Left lung (tissue), 10 donors: Measurements from ENCODE around the gene CFAP77. TPM values are rescaled to one million over a fixed set of nuclear protein-coding genes. Genes with fewer than 3 reads are reported as not detected.

Experiments
- ATAC-seq: fragments of 200-7000 bp; cut with Tn5 transposase; one replicate; pipeline ENCODE4 v1.9.1; 2020; ENCODE audit warnings: moderate library complexity
- DNase-seq, 4 donors: peaks; one replicate each; pipeline ENCODE4 v3.0.0-alpha.2; 2013 to 2020
- H3K27ac ChIP-seq, 2 donors: fragments of 200-600 bp; sonication (generic) in 1 of 2; one replicate each; pipeline versions ENCODE4 v1.5.0 to v1.8.0; 2020 to 2021
- H3K27me3 ChIP-seq, 2 donors: fragments of 200-600 bp; sonication (generic) in 1 of 2; one replicate each; pipeline versions ENCODE4 v1.5.0 to v1.8.0; 2020 to 2021
- H3K36me3 ChIP-seq, 2 donors: fragments of 200-600 bp; sonication (generic) in 1 of 2; one replicate each; pipeline versions ENCODE4 v1.5.0 to v1.8.0; 2020 to 2021
- H3K4me1 ChIP-seq, 2 donors: fragments of 200-600 bp; one replicate each; pipeline ENCODE4 v1.8.0; 2021
- H3K4me3 ChIP-seq, 2 donors: fragments of 200-600 bp; sonication (generic) in 1 of 2; one replicate each; pipeline versions ENCODE4 v1.5.0 to v1.8.0; 2020 to 2021; ENCODE audit warnings: mild to moderate bottlenecking in 1 of 2
- H3K9me3 ChIP-seq, 2 donors: fragments of 200-600 bp; sonication (generic) in 1 of 2; one replicate each; pipeline versions ENCODE4 v1.5.0 to v1.8.0; 2020 to 2021
- intact Hi-C, 2 donors: fragments of 100-400 bp; cut with DNase I; formaldehyde crosslinking; loops; one replicate each; pipeline versions ENCODE4 v1.11.2 to v1.14.2; 2022
- polyA plus RNA-seq, 6 donors: library from polyadenylated mRNA; unstranded; fragments of 120-200 nt; gene quantifications; one replicate each; pipeline ENCODE4 v1.2.1, GENCODE V29; 2013; ENCODE audit not compliant: insufficient read length in 6 of 6
- total RNA-seq, 2 donors: library from RNA; stranded (reverse); fragmentation: NEBNext Ultra II Directional; extraction: Animal tissue kit (Norgen Biotek cat#: 25700); gene quantifications; one replicate each; pipeline ENCODE4 v1.2.1, GENCODE V29; 2021
- TF ChIP-seq, protein P1 (sequence below), 2 donors: fragments of 200-600 bp; sonication (generic) in 1 of 2; IDR thresholded peaks; one replicate each; pipeline versions ENCODE4 v1.5.0 to v1.8.0; 2021; ENCODE audit warnings: antibody characterized with exemption in 2 of 2
- donor health status: DM: no; HTN: yes; CAD: no.
- donor health status: DM: no; HTN: no; CAD: no.

CFAP77 gene
- total and polyA plus RNA-seq, 8 donors: 0.50 to 3.7 (median 2.4) TPM; not detected in 1

DNA sequence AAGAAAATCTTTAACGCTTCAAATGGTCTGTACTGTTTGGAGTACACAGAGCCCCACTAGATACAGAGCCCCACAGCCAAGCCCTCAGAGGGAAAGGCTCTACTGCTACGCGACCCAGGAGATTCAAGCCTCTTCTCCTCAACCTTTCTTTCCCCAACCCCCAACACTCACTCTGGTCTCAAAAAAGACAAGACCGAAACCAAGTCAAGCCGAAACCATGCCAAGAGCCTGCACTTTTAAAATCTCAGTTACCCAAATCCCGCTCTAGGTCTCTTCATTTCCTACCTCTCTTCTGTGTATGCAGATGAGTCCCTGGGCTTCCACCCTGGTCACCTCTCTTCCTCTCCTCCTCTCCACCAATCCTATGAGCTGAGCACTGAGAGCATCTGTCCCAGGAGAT, 204.3 kb downstream of the CFAP77 start:
- TF ChIP-seq, protein P1, sequence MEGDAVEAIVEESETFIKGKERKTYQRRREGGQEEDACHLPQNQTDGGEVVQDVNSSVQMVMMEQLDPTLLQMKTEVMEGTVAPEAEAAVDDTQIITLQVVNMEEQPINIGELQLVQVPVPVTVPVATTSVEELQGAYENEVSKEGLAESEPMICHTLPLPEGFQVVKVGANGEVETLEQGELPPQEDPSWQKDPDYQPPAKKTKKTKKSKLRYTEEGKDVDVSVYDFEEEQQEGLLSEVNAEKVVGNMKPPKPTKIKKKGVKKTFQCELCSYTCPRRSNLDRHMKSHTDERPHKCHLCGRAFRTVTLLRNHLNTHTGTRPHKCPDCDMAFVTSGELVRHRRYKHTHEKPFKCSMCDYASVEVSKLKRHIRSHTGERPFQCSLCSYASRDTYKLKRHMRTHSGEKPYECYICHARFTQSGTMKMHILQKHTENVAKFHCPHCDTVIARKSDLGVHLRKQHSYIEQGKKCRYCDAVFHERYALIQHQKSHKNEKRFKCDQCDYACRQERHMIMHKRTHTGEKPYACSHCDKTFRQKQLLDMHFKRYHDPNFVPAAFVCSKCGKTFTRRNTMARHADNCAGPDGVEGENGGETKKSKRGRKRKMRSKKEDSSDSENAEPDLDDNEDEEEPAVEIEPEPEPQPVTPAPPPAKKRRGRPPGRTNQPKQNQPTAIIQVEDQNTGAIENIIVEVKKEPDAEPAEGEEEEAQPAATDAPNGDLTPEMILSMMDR (IDR thresholded peaks at IDR 0.05): no peak
- H3K27me3 ChIP-seq: no peaks in the 10 kb centered on the region
- H3K4me1 ChIP-seq: no peaks in the 10 kb centered on the region
- no peak overlapping the region for H3K27ac ChIP-seq
- ATAC-seq (no peak), DNase-seq (no peak)
- peaks cover 0 to 97% of the 10 kb centered on the region in 2 donors for H3K36me3 ChIP-seq
- intact Hi-C loops: no loop called here
- H3K9me3 ChIP-seq: no peaks in the 10 kb centered on the region
- H3K4me3 ChIP-seq: no peak overlapping the region

GRCh38 chr9:132615774-132616173, 205.8 kb downstream of the CFAP77 start:
- no peak overlapping the region for H3K4me3 ChIP-seq
- TF ChIP-seq, protein P1 (IDR thresholded peaks at IDR 0.05): no peak
- H3K4me1 ChIP-seq: no peaks in the 10 kb centered on the region
- DNase-seq (peak in 1 of 4 donors; percentile 11), ATAC-seq (no peak)
- H3K9me3 ChIP-seq: no peaks in the 10 kb centered on the region
- peaks cover 0 to 84% of the 10 kb centered on the region in 2 donors for H3K36me3 ChIP-seq
- intact Hi-C loops: no loop called here
- no peaks in the 10 kb centered on the region for H3K27me3 ChIP-seq
- H3K27ac ChIP-seq: no peak overlapping the region

- DNase-seq: no peak
- intact Hi-C loops: no loop called here
- H3K27ac ChIP-seq: no peak overlapping the region
- no peak for ATAC-seq
- TF ChIP-seq, protein P1 (IDR thresholded peaks at IDR 0.05): no peak
- peaks cover 0 to 74% of the 10 kb centered on the region in 2 donors for H3K36me3 ChIP-seq
- no peaks in the 10 kb centered on the region for H3K4me1 ChIP-seq
- no peaks in the 10 kb centered on the region for H3K27me3 ChIP-seq
- H3K4me3 ChIP-seq: no peak overlapping the region
- no peaks in the 10 kb centered on the region for H3K9me3 ChIP-seq
These were observed 206.7 kb downstream of the CFAP77 start for GRCh38 chr9:132616725-132617124.

- H3K4me3 ChIP-seq: no peak overlapping the region
- TF ChIP-seq, protein P1 (IDR thresholded peaks at IDR 0.05): no peak
- peak; percentile 73 for ATAC-seq
These were observed 212.1 kb downstream of the CFAP77 start for GRCh38 chr9:132622159-132622558.

More at GRCh38 chr9:132622159-132622558, 212.1 kb downstream of the CFAP77 start:
- intact Hi-C loops: no loop called here
- H3K36me3 ChIP-seq: peaks cover 0 to 60% of the 10 kb centered on the region in 2 donors
- no peaks in the 10 kb centered on the region for H3K4me1 ChIP-seq
- no peaks in the 10 kb centered on the region for H3K9me3 ChIP-seq
- peak in 3 of 4 donors; percentile 6 to 55 (median 49) for DNase-seq
- H3K27ac ChIP-seq: no peak overlapping the region
- no peaks in the 10 kb centered on the region for H3K27me3 ChIP-seq

Other genes with a start within 250 kb of the CFAP77 start
- 1 to 10 TPM; 1.5 to 4.6 TPM for gene NTNG2, start 248.2 kb upstream of the CFAP77 start, total RNA-seq
- 1 to 10 TPM in 2 of 6 donors, under 1 TPM in 4; 0.27 to 1.2 (median 0.88) TPM for gene NTNG2, start 248.2 kb upstream of the CFAP77 start, polyA plus RNA-seq
- 10 to 100 TPM; 42.2 to 53.1 TPM for gene SETX, start 55.2 kb upstream of the CFAP77 start, total RNA-seq
- 10 to 100 TPM; 60.7 to 68.9 (median 63.5) TPM for gene SETX, start 55.2 kb upstream of the CFAP77 start, polyA plus RNA-seq
- 10 to 100 TPM in 1 of 2 donors, 1 to 10 TPM in 1; 9.7 to 11.7 TPM for gene TTF1, start 3.4 kb upstream of the CFAP77 start, total RNA-seq
- 10 to 100 TPM; 15.6 to 19.6 (median 17.9) TPM for gene TTF1, start 3.4 kb upstream of the CFAP77 start, polyA plus RNA-seq
- not detected for gene BARHL1, start 172.4 kb downstream of the CFAP77 start, total RNA-seq
- not detected for gene BARHL1, start 172.4 kb downstream of the CFAP77 start, polyA plus RNA-seq